HEK293 (cell line): Measurements from ENCODE around the gene ARID5A.

Source experiments
- CTCF ChIA-PET: fragments of 350-600 bp; formaldehyde crosslinking; extraction: SDS; loops from one replicate; lab custom pipeline; 2021; ENCODE audit warnings: antibody characterized with exemption; lab: Yijun Ruan, JAX
- POLR2A ChIA-PET: fragments of 300-600 bp; formaldehyde crosslinking; extraction: SDS; loops from one replicate; lab custom pipeline; 2020; ENCODE audit warnings: antibody characterized with exemption, inconsistent platforms; lab: Yijun Ruan, JAX
- H3K27ac ChIP-seq: fragments of 200-500 bp; sonication (Bioruptor generic); 2 replicates; pipeline ENCODE4 v1.5.1; 2014; ENCODE audit warnings: low read depth, low read length, control low read depth, inconsistent platforms; ENCODE audit errors: extremely low read depth
- H3K36me3 ChIP-seq, 2 experiments: fragments of 200-500 bp in 1 of 2; sonication (Bioruptor generic) in 1 of 2; 1 replicate in 1 of 2; 2 replicates in 1 of 2; pipeline ENCODE4 v1.5.1; 2014 to 2017; ENCODE audit warnings: inconsistent platforms in 2 of 2, low read length in 2 of 2; ENCODE audit not compliant: control insufficient read depth in 2 of 2, insufficient read depth in 1 of 2
- H3K4me1 ChIP-seq: fragments of 200-500 bp; sonication (Bioruptor generic); 2 replicates; pipeline ENCODE4 v1.5.1; 2014; ENCODE audit warnings: mild to moderate bottlenecking, low read length, inconsistent platforms; ENCODE audit not compliant: control insufficient read depth, insufficient read depth
- H3K4me3 ChIP-seq: 2 replicates; pipeline ENCODE4 v1.5.1; 2011; ENCODE audit warnings: low read depth, mild to moderate bottlenecking, control low read depth, low read length, moderate library complexity
- H3K9me3 ChIP-seq: fragments of 200-500 bp; sonication (Bioruptor generic); 2 replicates; pipeline ENCODE4 v1.5.1; 2014; ENCODE audit warnings: low read depth, low read length, inconsistent platforms; ENCODE audit not compliant: control insufficient read depth, insufficient read depth
- GLI2 ChIP-seq: fragments of 450-650 bp; formaldehyde crosslinking; IDR thresholded peaks from 2 replicates; pipeline ENCODE4; 2017; ENCODE audit warnings: missing biosample characterization, missing genetic modification characterization, low read depth, borderline replicate concordance
- HOXC10 ChIP-seq: sonication (generic); formaldehyde crosslinking; IDR thresholded peaks from 2 replicates; pipeline ENCODE4 v1.8.1; 2023; ENCODE audit warnings: mild to moderate bottlenecking, missing genetic modification reagents
- IKZF3 ChIP-seq: fragments of 450-650 bp; IDR thresholded peaks from 2 replicates; pipeline ENCODE4 v1.5.0; 2018; ENCODE audit warnings: missing biosample characterization, mild to moderate bottlenecking, missing genetic modification characterization, moderate library complexity
- SCRT1 ChIP-seq: fragments of 450-650 bp; formaldehyde crosslinking; IDR thresholded peaks from 2 replicates; pipeline ENCODE4 v1.5.1; 2016; ENCODE audit warnings: missing biosample characterization, missing genetic modification characterization, borderline replicate concordance
- SETDB1 ChIP-seq: IDR thresholded peaks from one replicate; pipeline ENCODE4 v1.6.1; 2017; ENCODE audit warnings: mild to moderate bottlenecking, low read length, moderate library complexity, mixed read lengths; ENCODE audit not compliant: insufficient read length
- ZBTB17 ChIP-seq: fragments of 450-650 bp; formaldehyde crosslinking; IDR thresholded peaks from 2 replicates; pipeline ENCODE4 v1.5.1; 2016; ENCODE audit warnings: missing biosample characterization, missing genetic modification characterization
- ZFP37 ChIP-seq: fragments of 450-650 bp; formaldehyde crosslinking; IDR thresholded peaks from 2 replicates; pipeline ENCODE4 v1.5.1; 2016; ENCODE audit warnings: missing biosample characterization, missing genetic modification characterization
- ZNF302 ChIP-seq: fragments of 450-650 bp; formaldehyde crosslinking; IDR thresholded peaks from 2 replicates; pipeline ENCODE4 v1.5.1; 2016; ENCODE audit warnings: missing biosample characterization, missing genetic modification characterization, low read depth
- ZNF354C ChIP-seq: fragments of 450-650 bp; formaldehyde crosslinking; IDR thresholded peaks from 2 replicates; pipeline ENCODE4 v1.5.1; 2016; ENCODE audit warnings: missing biosample characterization, missing genetic modification characterization, low read depth, borderline replicate concordance
- ZNF362 ChIP-seq: fragments of 450-650 bp; formaldehyde crosslinking; IDR thresholded peaks from 2 replicates; pipeline ENCODE4 v1.5.1; 2016; ENCODE audit warnings: missing biosample characterization, missing genetic modification characterization
- ZNF366 ChIP-seq: fragments of 450-650 bp; formaldehyde crosslinking; conservative IDR thresholded peaks from 2 replicates; pipeline ENCODE4 v1.5.1; 2016; ENCODE audit warnings: missing biosample characterization, missing genetic modification characterization
- ZNF433 ChIP-seq: fragments of 450-650 bp; formaldehyde crosslinking; IDR thresholded peaks from 2 replicates; pipeline ENCODE4 v1.5.1; 2016; ENCODE audit warnings: missing biosample characterization, missing genetic modification characterization, low read depth
- ZNF501 ChIP-seq: fragments of 450-650 bp; formaldehyde crosslinking; IDR thresholded peaks from 2 replicates; pipeline ENCODE4 v1.5.1; 2016; ENCODE audit warnings: missing biosample characterization, missing genetic modification characterization
- ZNF549 ChIP-seq: fragments of 450-650 bp; IDR thresholded peaks from 2 replicates; pipeline ENCODE4 v1.5.1; 2018; ENCODE audit warnings: missing biosample characterization, missing genetic modification characterization, mild to moderate bottlenecking, inconsistent platforms, moderate library complexity
- ZNF677 ChIP-seq: fragments of 450-650 bp; IDR thresholded peaks from 2 replicates; pipeline ENCODE4 v1.5.0; 2018; ENCODE audit warnings: missing biosample characterization, mild to moderate bottlenecking, missing genetic modification characterization, moderate library complexity
- ZNF776 ChIP-seq: fragments of 450-650 bp; formaldehyde crosslinking; IDR thresholded peaks from 2 replicates; pipeline ENCODE4 v1.5.0; 2017; ENCODE audit warnings: missing biosample characterization, missing genetic modification characterization, borderline replicate concordance
- ZNF791 ChIP-seq: fragments of 450-650 bp; formaldehyde crosslinking; IDR thresholded peaks from 2 replicates; pipeline ENCODE4 v1.5.1; 2016; ENCODE audit warnings: missing biosample characterization, missing genetic modification characterization
- ZSCAN18 ChIP-seq: fragments of 450-650 bp; formaldehyde crosslinking; IDR thresholded peaks from 2 replicates; pipeline ENCODE4 v1.5.1; 2016; ENCODE audit warnings: missing biosample characterization, missing genetic modification characterization
- TF ChIP-seq, protein P1 (sequence below): fragments of 450-650 bp; formaldehyde crosslinking; IDR thresholded peaks from 2 replicates; pipeline ENCODE4 v1.5.1; 2016; ENCODE audit warnings: missing biosample characterization, missing genetic modification characterization, low read depth
- TF ChIP-seq, protein P2 (sequence below): fragments of 450-650 bp; formaldehyde crosslinking; IDR thresholded peaks from 2 replicates; pipeline ENCODE4 v1.5.1; 2016; ENCODE audit warnings: missing biosample characterization, missing genetic modification characterization

ARID5A gene

GRCh38 chr2:96489663-96490062 is 46.9 kb upstream of the ARID5A start:
- no peak for TF ChIP-seq ZNF354C (tag by site-specific recombination)
- no peak for TF ChIP-seq ZNF366 (tag by site-specific recombination)
- TF ChIP-seq ZNF791 (tag by site-specific recombination): no peak
- TF ChIP-seq ZNF362 (tag by site-specific recombination): no peak
- TF ChIP-seq IKZF3 (tag by site-specific recombination): no peak
- TF ChIP-seq, protein P1, sequence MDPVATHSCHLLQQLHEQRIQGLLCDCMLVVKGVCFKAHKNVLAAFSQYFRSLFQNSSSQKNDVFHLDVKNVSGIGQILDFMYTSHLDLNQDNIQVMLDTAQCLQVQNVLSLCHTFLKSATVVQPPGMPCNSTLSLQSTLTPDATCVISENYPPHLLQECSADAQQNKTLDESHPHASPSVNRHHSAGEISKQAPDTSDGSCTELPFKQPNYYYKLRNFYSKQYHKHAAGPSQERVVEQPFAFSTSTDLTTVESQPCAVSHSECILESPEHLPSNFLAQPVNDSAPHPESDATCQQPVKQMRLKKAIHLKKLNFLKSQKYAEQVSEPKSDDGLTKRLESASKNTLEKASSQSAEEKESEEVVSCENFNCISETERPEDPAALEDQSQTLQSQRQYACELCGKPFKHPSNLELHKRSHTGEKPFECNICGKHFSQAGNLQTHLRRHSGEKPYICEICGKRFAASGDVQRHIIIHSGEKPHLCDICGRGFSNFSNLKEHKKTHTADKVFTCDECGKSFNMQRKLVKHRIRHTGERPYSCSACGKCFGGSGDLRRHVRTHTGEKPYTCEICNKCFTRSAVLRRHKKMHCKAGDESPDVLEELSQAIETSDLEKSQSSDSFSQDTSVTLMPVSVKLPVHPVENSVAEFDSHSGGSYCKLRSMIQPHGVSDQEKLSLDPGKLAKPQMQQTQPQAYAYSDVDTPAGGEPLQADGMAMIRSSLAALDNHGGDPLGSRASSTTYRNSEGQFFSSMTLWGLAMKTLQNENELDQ (tag by site-specific recombination): no peak
- TF ChIP-seq ZNF433: no peak
- no peak for TF ChIP-seq SCRT1 (tag by site-specific recombination)
- no peak for TF ChIP-seq ZBTB17 (tag by site-specific recombination)
- no peak overlapping the region for H3K4me3 ChIP-seq
- H3K9me3 ChIP-seq: no peaks in the 10 kb centered on the region
- no peaks in the 10 kb centered on the region for H3K4me1 ChIP-seq
- POLR2A ChIA-PET: no interaction called here
- CTCF ChIA-PET: interaction anchor here (0.6 to 1.7 kb wide), 2 partner anchors 20 to 80 kb away, joined by 4 to 6 read pairs; no protein-coding TSS in a partner anchor
- no peaks in the 10 kb centered on the region for H3K36me3 ChIP-seq
- H3K27ac ChIP-seq: no peak overlapping the region

DNA sequence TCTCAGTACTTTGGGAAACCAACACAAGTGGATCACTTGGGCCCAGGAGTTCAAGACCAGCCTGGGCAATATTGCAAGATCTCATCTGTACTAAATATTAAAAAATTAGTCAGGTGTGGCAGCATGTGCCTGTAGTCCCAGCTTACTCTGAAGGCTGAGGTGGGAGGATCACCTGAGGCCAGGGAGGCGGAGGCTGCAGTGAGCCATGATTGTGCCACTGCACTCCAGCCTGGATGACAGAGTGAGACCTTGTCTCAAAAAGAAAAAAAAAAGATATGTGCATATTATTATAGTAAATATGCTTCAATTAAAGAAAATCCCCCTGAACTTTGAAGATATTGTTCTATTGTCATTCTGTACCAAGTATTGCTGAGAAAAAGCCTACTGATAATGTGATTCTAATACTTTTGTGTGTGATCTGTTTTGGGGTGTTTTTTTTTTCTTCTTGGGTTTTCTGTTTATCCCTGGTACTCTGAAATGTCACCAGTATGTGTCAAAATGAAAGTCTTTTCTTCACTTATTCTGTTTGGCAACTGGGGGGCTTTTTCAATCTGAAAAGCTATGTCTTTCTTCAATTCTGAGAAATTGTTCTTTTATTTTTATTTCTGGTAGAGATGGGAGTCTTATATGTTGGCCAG is 44.6 kb upstream of the ARID5A start:
- no peak for TF ChIP-seq SETDB1

DNA sequence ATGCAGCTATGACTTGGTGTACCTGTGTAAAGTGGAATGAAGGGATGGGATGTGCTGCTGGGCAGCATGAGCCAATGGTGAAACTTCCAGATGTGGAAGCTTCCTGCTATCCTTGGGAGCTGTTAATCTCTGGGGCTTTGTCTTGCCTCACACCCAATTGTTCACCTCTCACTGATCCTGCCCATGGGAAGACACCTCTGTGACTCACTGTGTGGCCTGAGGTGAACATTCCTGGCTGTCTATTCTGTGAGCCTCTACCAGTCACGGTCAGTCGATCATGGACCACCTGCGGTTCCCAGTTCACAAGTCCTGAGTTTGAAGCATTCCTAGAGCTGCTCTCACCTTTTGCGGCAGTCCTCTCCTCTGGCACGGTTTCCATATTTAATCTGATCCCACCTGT is 43.5 kb upstream of the ARID5A start:
- ChIA-PET CTCF (interaction anchor here (0.7 to 1.0 kb wide), 4 partner anchors 13 to 471 kb away, joined by 3 read pairs; no protein-coding TSS in a partner anchor), POLR2A (no interaction called here)
- TF ChIP-seq ZNF677 (tag by site-specific recombination) (no peak), ZSCAN18 (tag by site-specific recombination) (no peak), ZNF776 (tag by site-specific recombination) (no peak), ZFP37 (tag by site-specific recombination) (no peak), ZNF302 (tag by site-specific recombination) (no peak), GLI2 (no peak), HOXC10 (CRISPR knock-in tag) (no peak), ZNF549 (tag by site-specific recombination) (no peak), ZNF501 (tag by site-specific recombination) (no peak)
- TF ChIP-seq, protein P2, sequence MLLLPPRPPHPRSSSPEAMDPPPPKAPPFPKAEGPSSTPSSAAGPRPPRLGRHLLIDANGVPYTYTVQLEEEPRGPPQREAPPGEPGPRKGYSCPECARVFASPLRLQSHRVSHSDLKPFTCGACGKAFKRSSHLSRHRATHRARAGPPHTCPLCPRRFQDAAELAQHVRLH: no peak
- Histone ChIP-seq H3K36me3 (no peaks in the 10 kb centered on the region), H3K4me1 (no peaks in the 10 kb centered on the region), H3K27ac (no peak overlapping the region), H3K9me3 (no peaks in the 10 kb centered on the region; the same call in 1 of the 2 replicates), H3K4me3 (no peak overlapping the region)

More for the DNA sequence above, 44.6 kb upstream of the ARID5A start:
- CTCF ChIA-PET: interaction anchor here (0.6 kb wide), 1 partner anchor 84 kb away, joined by 4 read pairs; no protein-coding TSS in a partner anchor
- no peaks in the 10 kb centered on the region for H3K4me1 ChIP-seq
- no peaks in the 10 kb centered on the region for H3K36me3 ChIP-seq
- no peak overlapping the region for H3K4me3 ChIP-seq
- no peak overlapping the region for H3K27ac ChIP-seq
- POLR2A ChIA-PET: no interaction called here
- H3K9me3 ChIP-seq: no peaks in the 10 kb centered on the region; the same call in 1 of the 2 replicates
